Brain microvascular endothelial cell (primary cell): Measurements from ENCODE around the gene SLC49A4.
"Not testable (repeated sequence)": the region's sequence is repeated elsewhere in the genome, so short reads cannot be mapped to it uniquely, and the experiment has no call there.

Experiments
- DNase-seq: peaks from one replicate; pipeline ENCODE4 v3.0.0-alpha.2; 2020
- H3K27ac ChIP-seq: fragments of 250-450 bp; sonication (Bioruptor Pico); 2 replicates; pipeline ENCODE4 v1.5.1; 2020; ENCODE audit warnings: mild to moderate bottlenecking, moderate library complexity
- H3K27me3 ChIP-seq: fragments of 250-450 bp; sonication (Bioruptor Pico); replicated peaks from 2 replicates; pipeline ENCODE4 v1.5.1; 2020; ENCODE audit warnings: mild to moderate bottlenecking
- H3K36me3 ChIP-seq: fragments of 250-450 bp; sonication (Bioruptor Pico); replicated peaks from 2 replicates; pipeline ENCODE4 v1.5.1; 2020; ENCODE audit warnings: mild to moderate bottlenecking
- H3K4me3 ChIP-seq: 2 replicates; pipeline ENCODE4 v1.5.1; 2011; ENCODE audit warnings: low read depth, mild to moderate bottlenecking, control low read depth, low read length, moderate library complexity
- CTCF ChIP-seq: IDR thresholded peaks from 2 replicates; pipeline ENCODE4 v1.5.1; 2011; ENCODE audit warnings: low read depth, mild to moderate bottlenecking, moderate library complexity, low read length, control low read depth, inconsistent platforms; ENCODE audit errors: missing control alignments
- in situ Hi-C: cut with HindIII; loops from 2 replicates; pipeline ENCODE4 v1.10.0; 2017; ENCODE audit warnings: low sequenced_read_pairs, low pct_ligation_motif_present

The SLC49A4 gene

DNA sequence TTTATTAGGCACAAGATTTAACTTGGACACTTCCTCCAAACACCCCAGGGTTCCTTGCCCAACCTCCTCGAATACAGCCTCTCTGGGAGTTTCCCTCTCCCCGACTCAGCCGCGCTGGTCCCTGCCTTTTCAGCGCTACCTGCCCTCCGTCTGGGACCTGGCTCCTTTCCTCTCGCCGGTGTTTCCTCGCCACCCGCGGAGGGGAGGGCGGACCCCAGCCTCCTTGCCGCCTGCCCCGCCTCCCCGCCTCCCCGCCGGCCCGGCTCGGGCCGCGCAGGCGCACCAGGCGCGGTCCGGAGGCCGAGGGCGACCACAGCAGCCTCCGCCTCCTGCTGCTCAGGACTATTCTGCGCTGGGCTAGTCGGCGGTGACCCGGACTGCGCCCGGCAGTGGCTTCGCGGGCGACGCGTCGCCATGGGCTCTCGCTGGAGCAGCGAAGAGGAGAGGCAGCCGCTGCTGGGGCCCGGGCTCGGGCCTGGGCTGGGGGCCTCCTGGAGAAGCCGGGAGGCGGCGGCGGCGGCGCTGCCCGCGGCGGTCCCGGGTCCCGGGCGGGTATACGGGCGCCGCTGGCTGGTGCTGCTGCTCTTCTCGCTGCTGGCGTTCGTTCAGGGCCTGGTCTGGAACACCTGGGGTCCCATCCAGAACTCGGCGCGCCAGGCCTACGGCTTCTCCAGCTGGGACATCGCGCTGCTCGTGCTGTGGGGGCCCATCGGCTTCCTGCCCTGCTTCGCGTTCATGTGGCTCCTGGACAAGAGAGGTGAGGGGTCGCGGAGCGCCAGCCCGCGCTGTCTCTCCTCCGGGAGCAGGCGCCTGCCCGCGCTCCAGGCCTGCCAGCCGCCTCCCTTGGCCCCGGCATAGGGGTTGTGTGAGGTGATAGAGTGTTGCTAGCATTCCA is at the start of gene SLC49A4:
SLC49A4 (plus strand) TSS at position 291 of the 895 bp plus-strand sequence; CDS start at position 415, 124 bp downstream.
- no peak for TF ChIP-seq CTCF
- in situ Hi-C loops: no loop called here
- Histone ChIP-seq H3K4me3 (peak within 1 kb of the TSS; percentile 71), H3K27me3 (no peaks in the 10 kb centered on the region), H3K36me3 (no peaks in the 10 kb centered on the region), H3K27ac (peak within 1 kb of the TSS; percentile 94)
- DNase-seq: peak; percentile 31

DNA sequence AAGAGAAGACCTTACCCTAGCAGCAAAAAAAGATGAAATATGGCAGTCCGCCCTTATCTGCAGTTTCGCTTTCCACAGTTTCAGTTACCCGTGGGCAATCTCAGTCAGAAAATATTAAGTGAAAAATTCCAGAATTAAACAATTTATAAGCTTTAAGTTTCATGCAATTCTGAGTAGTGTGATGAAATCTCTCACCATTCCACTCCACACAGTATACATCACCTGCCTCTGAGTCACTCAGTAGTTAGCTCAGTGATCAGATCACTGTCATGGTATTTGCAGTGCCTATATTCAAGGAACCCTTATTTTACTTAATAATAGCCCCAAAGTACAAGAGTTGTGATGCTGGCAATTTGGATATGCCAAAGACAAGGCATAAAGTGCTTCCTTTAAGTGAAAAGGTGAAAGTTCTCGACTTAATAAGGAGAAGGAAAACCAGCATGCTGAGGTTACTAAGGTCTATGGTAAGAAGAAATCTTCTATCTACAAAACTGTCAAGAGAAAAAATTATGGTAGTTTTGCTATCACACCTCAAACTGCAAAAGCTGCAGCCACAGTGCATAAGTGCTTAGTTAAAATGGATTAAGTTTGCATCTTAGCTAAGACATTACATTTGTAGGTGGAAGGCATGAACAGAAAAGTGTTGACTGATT is 49.4 kb upstream of the SLC49A4 start:
- peak; percentile 49 for DNase-seq
- no peak overlapping the region for H3K27ac ChIP-seq
- H3K4me3 ChIP-seq: no peak overlapping the region
- no peak for TF ChIP-seq CTCF
- H3K27me3 ChIP-seq: no peaks in the 10 kb centered on the region
- no peaks in the 10 kb centered on the region for H3K36me3 ChIP-seq
- in situ Hi-C loops: no loop called here

- in situ Hi-C loops, H3K4me3 ChIP-seq, H3K36me3 ChIP-seq: not testable (repeated sequence)
Observed at GRCh38 chr3:122747295-122747694, 47.6 kb upstream of the SLC49A4 start.

DNA sequence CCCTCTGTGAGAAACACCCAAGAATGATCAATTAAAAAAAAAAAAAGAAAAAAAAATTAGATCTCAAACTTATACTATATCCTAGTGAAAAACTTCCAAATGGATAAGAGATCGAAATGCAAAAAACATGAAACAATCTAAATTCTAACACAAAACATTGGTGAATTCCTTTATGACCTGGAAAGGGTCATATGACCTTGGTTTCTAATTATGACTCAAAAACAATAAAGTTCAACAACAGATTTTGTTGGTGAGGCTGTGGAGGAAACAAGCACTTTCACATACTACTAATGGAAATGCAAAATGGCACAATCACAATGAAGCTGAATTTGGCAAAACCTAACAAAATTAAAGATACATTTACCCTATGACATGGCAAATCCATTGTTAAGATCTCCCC is 46.5 kb upstream of the SLC49A4 start:
- Histone ChIP-seq H3K4me3 (no peak overlapping the region), H3K27ac (no peak overlapping the region), H3K27me3 (no peaks in the 10 kb centered on the region), H3K36me3 (no peaks in the 10 kb centered on the region)
- in situ Hi-C loops: no loop called here
- no peak for DNase-seq
- no peak for TF ChIP-seq CTCF

More at GRCh38 chr3:122747295-122747694, 47.6 kb upstream of the SLC49A4 start:
- H3K27me3 ChIP-seq, DNase-seq, H3K27ac ChIP-seq: not testable (repeated sequence)

DNA sequence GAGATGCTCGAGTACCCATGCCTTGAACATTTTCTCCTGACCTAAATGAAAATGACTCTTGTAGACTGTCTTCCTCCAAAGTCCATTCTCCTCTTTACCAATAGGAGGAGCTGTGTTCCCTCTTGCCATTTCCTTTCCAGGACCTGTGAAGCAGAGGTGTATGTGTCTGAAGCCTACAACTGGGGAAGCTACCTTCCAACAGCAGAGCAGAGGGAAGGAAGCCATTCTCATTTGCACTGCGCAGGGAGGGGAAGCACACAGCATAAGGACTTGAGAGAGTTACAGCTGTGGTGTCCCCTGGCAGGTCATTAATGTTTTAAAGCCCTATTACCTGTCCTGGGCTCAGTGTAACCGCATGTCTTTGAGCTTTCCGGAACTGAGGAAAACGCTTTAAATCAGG is 39.9 kb upstream of the SLC49A4 start:
- no peak overlapping the region for H3K27ac ChIP-seq

More for the DNA sequence above, 39.9 kb upstream of the SLC49A4 start:
- no peaks in the 10 kb centered on the region for H3K36me3 ChIP-seq
- peak; percentile 25 for DNase-seq
- in situ Hi-C loops: no loop called here
- no peak overlapping the region for H3K4me3 ChIP-seq
- no peaks in the 10 kb centered on the region for H3K27me3 ChIP-seq
- TF ChIP-seq CTCF: peak; percentile 84
